Activated naive CD4-positive, alpha-beta T cell treated with anti-CD3 and anti-CD28 coated beads, Interleukin-2, amount 10 ng/mL, durations not matched to agents 7 days and 5 days (primary cell): ENCODE measurements around the gene RAB18.

Source experiments
- CTCF ChIA-PET: fragments of 350-600 bp; sonication (Branson Sonifier 250); formaldehyde crosslinking; loops from one replicate; lab custom pipeline; 2021; ENCODE audit warnings: antibody characterized with exemption; lab: Charles Lee
- DNase-seq: peaks from one replicate; pipeline ENCODE4 v3.0.0-alpha.2; 2020
- H3K27ac Mint-ChIP-seq: one replicate; pipeline ENCODE4 v1.8.0; 2021; ENCODE audit warnings: mild to moderate bottlenecking, moderate library complexity, mixed read lengths
- H3K27me3 Mint-ChIP-seq: one replicate; pipeline ENCODE4 v1.8.0; 2021; ENCODE audit warnings: mild to moderate bottlenecking, mixed read lengths
- H3K36me3 Mint-ChIP-seq: one replicate; pipeline ENCODE4 v1.8.0; 2021; ENCODE audit warnings: mixed read lengths
- H3K4me1 Mint-ChIP-seq: one replicate; pipeline ENCODE4 v1.8.0; 2021; ENCODE audit warnings: mixed read lengths
- H3K4me3 Mint-ChIP-seq: one replicate; pipeline ENCODE4 v1.8.0; 2021; ENCODE audit warnings: mild to moderate bottlenecking, moderate library complexity, mixed read lengths
- H3K9me3 Mint-ChIP-seq: one replicate; pipeline ENCODE4 v1.8.0; 2021; ENCODE audit warnings: mixed read lengths

RAB18 gene

GRCh38 chr10:27584302-27584701 lies 80.2 kb downstream of the RAB18 start:
- Mint-ChIP-seq H3K27ac (no peak overlapping the region), H3K27me3 (peaks cover 17% of the 10 kb centered on the region), H3K4me1 (no peaks in the 10 kb centered on the region), H3K36me3 (no peaks in the 10 kb centered on the region), H3K4me3 (no peak overlapping the region), H3K9me3 (peaks cover 2% of the 10 kb centered on the region)
- DNase-seq: no peak
- CTCF ChIA-PET: no interaction called here
